Endodermal cell (in vitro differentiated cells): ENCODE data around the gene KRTAP4-11. TPM values are rescaled to one million over a fixed set of nuclear protein-coding genes. Genes with fewer than 3 reads are reported as not detected.
"Not testable (repeated sequence)": the region's sequence is repeated elsewhere in the genome, so short reads cannot be mapped to it uniquely, and the experiment has no call there.

Experiments used
- DNase-seq: peaks from one replicate; pipeline ENCODE4 v3.0.0-alpha.2; 2017
- H3K27ac ChIP-seq: 2 replicates; pipeline ENCODE4 v1.5.1; 2013; ENCODE audit warnings: mild to moderate bottlenecking, low read depth, low read length, moderate library complexity
- H3K27me3 ChIP-seq: 2 replicates; pipeline ENCODE4 v1.6.1; 2013; ENCODE audit warnings: mild to moderate bottlenecking, low read length, moderate library complexity; ENCODE audit not compliant: insufficient read depth, control insufficient read depth, poor library complexity, severe bottlenecking
- H3K36me3 ChIP-seq: 2 replicates; pipeline ENCODE4 v1.7.0; 2013; ENCODE audit warnings: mild to moderate bottlenecking, low read length, moderate library complexity; ENCODE audit not compliant: control insufficient read depth, insufficient read depth
- H3K4me1 ChIP-seq: one replicate; pipeline ENCODE4 v1.7.0; 2013; ENCODE audit warnings: low read length; ENCODE audit not compliant: control insufficient read depth, insufficient read depth
- H3K4me3 ChIP-seq: 2 replicates; pipeline ENCODE4 v1.5.1; 2013; ENCODE audit warnings: mild to moderate bottlenecking, low read length, moderate library complexity
- H3K9ac ChIP-seq: 2 replicates; pipeline ENCODE4 v1.6.1; 2013; ENCODE audit warnings: mild to moderate bottlenecking, low read length, moderate library complexity; ENCODE audit not compliant: poor library complexity, severe bottlenecking; ENCODE audit errors: extremely low read depth
- H3K9me3 ChIP-seq: 2 replicates; pipeline ENCODE4 v1.6.1; 2013; ENCODE audit warnings: mild to moderate bottlenecking, low read length, moderate library complexity; ENCODE audit not compliant: control insufficient read depth
- H3K27ac Mint-ChIP-seq: 2 replicates; pipeline ENCODE4 v1.8.0; 2020; ENCODE audit warnings: mixed read lengths
- H3K27me3 Mint-ChIP-seq: 2 replicates; pipeline ENCODE4 v1.8.0; 2021; ENCODE audit warnings: mild to moderate bottlenecking, mixed read lengths; ENCODE audit not compliant: insufficient read depth
- H3K36me3 Mint-ChIP-seq: 2 replicates; pipeline ENCODE4 v1.8.0; 2020; ENCODE audit warnings: low read depth, mixed read lengths
- H3K4me1 Mint-ChIP-seq: 2 replicates; pipeline ENCODE4 v1.8.0; 2020; ENCODE audit warnings: mixed read lengths
- H3K4me3 Mint-ChIP-seq: 2 replicates; pipeline ENCODE4 v1.8.0; 2020; ENCODE audit warnings: mild to moderate bottlenecking, moderate library complexity, mixed read lengths
- H3K9me3 Mint-ChIP-seq: 2 replicates; pipeline ENCODE4 v1.8.0; 2020; ENCODE audit warnings: mild to moderate bottlenecking, mixed read lengths
- CTCF ChIP-seq: fragments of 200-600 bp; sonication (generic); conservative IDR thresholded peaks from 2 replicates; pipeline ENCODE4 v1.5.0; 2021; ENCODE audit warnings: antibody characterized with exemption, mild to moderate bottlenecking
- WGBS, 2 experiments: methylation state at CpG; one replicate each; pipeline versions ENCODE4 v1.1.5 to v1.1.7; 2013; ENCODE audit warnings: missing lambda C conversion rate in 2 of 2, mixed read lengths in 1 of 2; ENCODE audit not compliant: insufficient coverage in 1 of 2, insufficient read length in 1 of 2; 5-methylcytosine and 5-hydroxymethylcytosine counted together
- total RNA-seq, 2 donors: library from RNA; stranded (reverse); fragmentation: NEBNext Ultra II Directional in 1 of 2; extraction: Animal tissue kit (Norgen Biotek cat#: 25700) in 1 of 2; gene quantifications; 2 replicates in 1 of 2; 3 replicates in 1 of 2; pipeline ENCODE4 v1.2.1, GENCODE V29; 2021

KRTAP4-11 gene
- total RNA-seq, 2 donors from 2014 or later = not detected

GRCh38 chr17:41101586-41102259 lies 16.4 kb downstream of the KRTAP4-11 start, which contains the start of gene KRTAP4-16:
TSS of gene KRTAP4-16 (minus strand) at chr17:41102209. CDS start at chr17:41102209, 0 bp downstream.
- Mint-ChIP-seq H3K4me1 (no peaks in the 10 kb centered on the region), H3K27ac (no peak within 1 kb of the TSS)
- WGBS, 2 experiments = 72 to 74% methylated on average over 6 to 8 of the region's 10 CpGs

GRCh38 chr17:41099682-41100480 lies 18.3 kb downstream of the KRTAP4-11 start:
- 90 to 95% methylated on average over 5 to 7 of the region's 7 CpGs for WGBS, 2 experiments
- H3K27me3 Mint-ChIP-seq, H3K36me3 ChIP-seq, H3K4me1 Mint-ChIP-seq, H3K9ac ChIP-seq, H3K36me3 Mint-ChIP-seq, DNase-seq, H3K27ac ChIP-seq, H3K9me3 Mint-ChIP-seq, H3K4me3 ChIP-seq, H3K4me3 Mint-ChIP-seq, H3K9me3 ChIP-seq, H3K27ac Mint-ChIP-seq, H3K4me1 ChIP-seq, H3K27me3 ChIP-seq: not testable (repeated sequence)

More at GRCh38 chr17:41101586-41102259, 16.4 kb downstream of the KRTAP4-11 start, which contains the start of gene KRTAP4-16:
- no peak within 1 kb of the TSS for H3K4me3 ChIP-seq
- Mint-ChIP-seq H3K27me3 (peaks cover 4% of the 10 kb centered on the region), H3K36me3 (no peaks in the 10 kb centered on the region), H3K9me3 (no peaks in the 10 kb centered on the region), H3K4me3 (no peak within 1 kb of the TSS)
- TF ChIP-seq CTCF = no peak
- no peak for DNase-seq
- no peaks in the 10 kb centered on the region for H3K36me3 ChIP-seq
- no peaks in the 10 kb centered on the region for H3K4me1 ChIP-seq
- H3K27ac ChIP-seq = no peak within 1 kb of the TSS
- H3K9me3 ChIP-seq = no peaks in the 10 kb centered on the region
- H3K27me3 ChIP-seq = no peaks in the 10 kb centered on the region
- H3K9ac ChIP-seq = no peak within 1 kb of the TSS

- Mint-ChIP-seq H3K27me3 (peaks cover 3% of the 10 kb centered on the region), H3K4me1 (no peaks in the 10 kb centered on the region), H3K36me3 (no peaks in the 10 kb centered on the region), H3K9me3 (peaks cover 6% of the 10 kb centered on the region), H3K27ac (no peak overlapping the region), H3K4me3 (no peak overlapping the region)
- DNase-seq = no peak
- Histone ChIP-seq H3K27me3 (no peaks in the 10 kb centered on the region), H3K9ac (no peak overlapping the region), H3K36me3 (no peaks in the 10 kb centered on the region), H3K4me1 (no peaks in the 10 kb centered on the region), H3K27ac (no peak overlapping the region), H3K4me3 (no peak overlapping the region), H3K9me3 (peaks cover 4% of the 10 kb centered on the region)
- no peak for TF ChIP-seq CTCF
- WGBS, 2 experiments = 82 to 83% methylated on average over 2 to 6 of the region's 6 CpGs
Observed at GRCh38 chr17:41098481-41098880, 19.7 kb downstream of the KRTAP4-11 start.
